ENCODE results near the gene ATG4C. TPM values are rescaled to one million over a fixed set of nuclear protein-coding genes. Genes with fewer than 3 reads are reported as not detected.

Gene ATG4C
- total RNA-seq, 1 donor from 2014 or later = 6.5 TPM

GRCh38 chr1:62840555-62840954, 56.6 kb downstream of the ATG4C start:
- DNase-seq (ENCODE audit: low spot score) = no peak

- peak; percentile 45 for DNase-seq (ENCODE audit: low spot score)
Observed at GRCh38 chr1:62841587-62842169, 57.7 kb downstream of the ATG4C start.

- no peak for DNase-seq (ENCODE audit: low spot score)
Observed at GRCh38 chr1:62844030-62844429, 60.1 kb downstream of the ATG4C start.

GRCh38 chr1:62849031-62849430, 65.1 kb downstream of the ATG4C start:
- DNase-seq (ENCODE audit: low spot score) = no peak

DNA sequence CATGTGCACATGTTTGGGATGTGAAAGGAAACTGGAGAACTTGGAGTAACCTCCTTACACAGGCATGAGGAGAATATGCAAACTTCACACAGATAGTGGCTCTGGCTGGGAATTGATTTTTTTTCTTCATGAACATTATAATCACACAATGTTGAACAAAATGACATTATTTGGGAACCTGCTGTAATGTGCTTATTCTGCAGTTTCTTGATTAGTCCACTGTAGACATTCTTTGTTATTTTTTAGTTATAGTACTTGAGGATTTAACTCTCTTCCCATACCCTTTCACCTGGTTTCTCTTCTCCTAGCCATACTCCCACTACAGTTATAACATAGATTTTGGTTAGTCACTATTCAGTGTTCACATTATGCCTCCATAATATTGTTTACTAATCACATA, 68.3 kb downstream of the ATG4C start:
- DNase-seq (ENCODE audit: low spot score) = no peak

DNA sequence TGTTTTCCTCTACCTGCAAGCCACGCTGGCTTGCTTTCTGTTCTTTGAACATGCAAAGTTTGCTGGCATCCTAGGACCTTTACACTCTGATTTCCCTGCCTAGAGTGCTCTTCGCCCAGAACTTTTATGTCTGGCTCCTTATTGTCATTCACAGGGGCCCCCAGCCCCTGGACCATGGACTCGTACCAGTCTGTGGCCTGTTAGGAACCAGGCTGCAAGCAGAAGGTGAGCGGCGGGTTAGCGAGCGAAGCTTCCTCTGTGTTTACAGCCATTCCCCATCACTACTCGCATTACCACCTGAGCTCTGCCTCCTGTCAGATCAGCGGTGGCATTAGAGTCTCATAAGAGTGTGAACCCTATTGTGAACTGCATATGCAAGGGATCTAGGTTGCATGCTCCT, 73.0 kb downstream of the ATG4C start:
- DNase-seq (ENCODE audit: low spot score) = no peak

GRCh38 chr1:62869217-62869754, 85.4 kb downstream of the ATG4C start:
- no peak for DNase-seq (ENCODE audit: low spot score)

DNA sequence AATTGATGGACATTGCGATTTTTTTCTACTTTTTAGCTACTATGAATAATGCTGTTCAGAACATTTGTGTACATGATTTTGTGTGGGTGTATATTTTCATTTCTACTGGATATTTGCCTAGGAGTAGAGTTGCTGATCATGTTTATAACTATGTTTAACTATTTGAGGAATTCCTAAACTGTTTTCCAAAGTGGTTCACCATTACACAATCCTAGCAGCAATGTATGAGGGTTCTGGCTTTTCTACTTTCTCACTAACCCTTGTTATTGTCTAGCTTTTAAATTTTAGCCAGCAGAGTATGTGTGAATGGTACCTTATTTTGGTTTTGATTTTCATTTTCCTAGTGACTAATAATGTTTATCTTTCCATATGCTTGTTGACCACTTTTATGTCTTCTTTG, 86.2 kb downstream of the ATG4C start:
- DNase-seq (ENCODE audit: low spot score) = no peak

- DNase-seq (ENCODE audit: low spot score) = no peak
Observed at GRCh38 chr1:62875676-62876075, 91.7 kb downstream of the ATG4C start.

DNA sequence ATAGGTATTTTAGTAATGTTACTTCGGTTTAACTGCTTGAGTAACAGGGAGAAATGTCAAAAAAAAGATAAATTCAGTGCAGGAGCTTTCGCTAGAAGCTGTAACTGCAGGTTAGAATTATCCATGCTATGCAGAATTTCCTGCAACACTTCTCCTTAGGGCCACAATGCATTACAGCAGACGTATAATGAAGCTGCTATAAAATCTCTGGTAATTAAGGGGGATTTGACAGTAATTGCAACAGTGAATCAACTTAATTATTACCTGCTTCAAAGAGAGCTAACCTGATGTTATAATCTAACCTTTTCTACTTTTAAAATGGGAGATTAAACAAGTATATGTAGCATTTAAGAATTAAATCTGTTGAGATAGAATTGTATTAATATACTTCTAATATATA, 92.6 kb downstream of the ATG4C start:
- no peak for DNase-seq (ENCODE audit: low spot score)

DNA sequence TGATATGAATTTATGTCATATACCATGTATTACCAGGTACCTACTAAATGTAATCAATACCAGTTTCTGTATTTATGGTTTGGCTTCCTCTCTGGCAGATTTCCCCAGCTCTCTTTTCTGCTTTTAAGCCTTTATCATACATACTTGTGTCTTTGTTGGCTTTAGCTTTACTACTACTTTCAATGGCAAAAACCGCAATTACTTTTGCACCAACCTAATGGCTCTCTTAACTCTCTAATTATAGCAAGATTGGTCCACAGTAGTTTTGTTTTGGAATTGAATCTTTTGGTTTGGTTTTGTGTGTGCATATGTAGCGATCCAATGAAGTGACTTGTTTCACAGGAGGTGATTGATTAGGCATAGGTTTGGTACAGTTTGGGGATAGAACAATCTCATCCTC, 93.6 kb downstream of the ATG4C start:
- no peak for DNase-seq (ENCODE audit: low spot score)

DNA sequence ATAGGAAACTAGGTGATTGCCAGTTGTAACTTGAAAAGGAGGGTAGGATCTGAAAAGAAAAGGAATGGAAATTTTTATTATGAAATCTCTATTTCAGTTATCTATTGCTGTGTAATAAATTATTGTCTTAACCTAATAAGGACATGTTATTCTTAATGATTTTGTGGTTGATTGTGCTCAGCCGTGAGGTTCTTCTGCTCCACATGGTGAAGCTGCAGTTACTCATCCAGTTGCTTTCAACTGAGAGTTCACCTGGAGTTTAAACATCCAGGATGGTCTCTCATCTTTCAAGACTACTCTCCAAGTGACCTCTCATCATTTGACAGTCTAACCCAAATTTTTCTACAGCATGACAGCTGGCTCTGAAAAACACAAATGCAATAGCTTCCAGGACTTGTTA, 96.0 kb downstream of the ATG4C start:
- no peak for DNase-seq (ENCODE audit: low spot score)

DNA sequence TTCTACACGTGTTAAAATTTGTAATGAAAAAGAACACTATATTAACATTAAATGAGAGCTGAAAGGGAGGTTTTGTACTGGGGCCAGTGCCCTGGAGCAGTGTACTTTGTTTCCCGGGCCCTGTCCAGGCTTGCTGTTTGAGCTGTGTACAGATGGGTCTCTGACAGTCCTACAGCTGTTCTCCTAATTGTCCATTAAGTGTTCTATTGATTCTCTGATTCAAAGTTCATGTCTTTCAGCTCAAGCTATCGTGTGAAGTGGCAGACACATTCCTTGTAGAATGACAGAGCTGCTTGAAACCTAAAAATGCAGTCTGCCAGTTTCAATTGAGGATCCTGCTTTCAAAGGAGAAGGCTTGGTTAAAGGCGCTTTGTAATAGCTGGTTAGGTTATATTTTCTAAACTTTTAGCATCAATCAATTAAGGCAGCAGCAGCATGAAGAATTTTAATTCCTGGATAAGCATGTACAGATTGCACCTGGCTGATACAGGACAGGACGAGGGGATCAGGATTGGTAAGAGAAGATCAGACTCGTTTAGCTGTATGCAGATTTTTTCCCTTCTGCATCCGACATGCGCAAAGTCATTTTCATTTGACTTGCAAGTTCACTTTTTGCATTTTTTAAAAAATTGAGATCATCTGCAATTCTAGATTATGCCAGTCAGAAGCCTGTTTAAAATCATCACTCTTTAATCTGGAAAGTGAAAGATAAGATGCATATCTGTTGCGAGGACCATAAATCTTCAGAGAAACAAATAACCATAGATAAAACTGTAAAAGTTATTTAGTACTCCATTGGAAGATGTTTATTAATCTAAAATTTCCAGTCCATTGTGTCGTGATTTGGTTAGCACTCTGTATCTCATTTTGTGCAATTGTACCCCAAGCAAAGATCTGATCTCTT, 98.5 kb downstream of the ATG4C start:
- DNase-seq (ENCODE audit: low spot score) = no peak

DNA sequence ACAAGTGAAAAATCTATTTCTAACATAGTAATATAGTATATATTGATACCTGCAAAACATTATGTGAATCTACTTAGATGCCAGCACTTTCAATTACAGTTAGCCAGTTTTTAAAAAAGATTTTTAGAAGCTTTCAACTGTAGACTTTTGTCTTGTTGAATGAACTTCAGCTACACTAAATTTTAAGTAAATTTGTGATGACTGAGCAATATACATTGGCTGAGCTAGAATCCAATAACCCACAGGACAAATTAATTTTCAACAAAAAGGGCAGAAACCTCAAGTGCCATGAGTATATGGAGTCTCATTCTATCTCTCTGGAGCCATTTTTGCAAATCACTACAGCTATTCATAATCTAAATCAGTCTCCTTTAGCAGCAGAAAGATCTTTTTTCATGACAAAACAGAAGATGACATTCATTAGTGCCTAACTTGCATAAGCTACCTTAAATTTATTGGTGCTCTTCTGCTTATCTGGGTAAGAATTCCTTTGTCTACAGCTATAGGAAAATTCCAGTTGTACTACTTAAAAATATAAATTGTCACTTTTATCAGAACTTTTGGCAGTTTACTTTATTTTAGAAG, 100.3 kb downstream of the ATG4C start:
- no peak for DNase-seq (ENCODE audit: low spot score)

DNA sequence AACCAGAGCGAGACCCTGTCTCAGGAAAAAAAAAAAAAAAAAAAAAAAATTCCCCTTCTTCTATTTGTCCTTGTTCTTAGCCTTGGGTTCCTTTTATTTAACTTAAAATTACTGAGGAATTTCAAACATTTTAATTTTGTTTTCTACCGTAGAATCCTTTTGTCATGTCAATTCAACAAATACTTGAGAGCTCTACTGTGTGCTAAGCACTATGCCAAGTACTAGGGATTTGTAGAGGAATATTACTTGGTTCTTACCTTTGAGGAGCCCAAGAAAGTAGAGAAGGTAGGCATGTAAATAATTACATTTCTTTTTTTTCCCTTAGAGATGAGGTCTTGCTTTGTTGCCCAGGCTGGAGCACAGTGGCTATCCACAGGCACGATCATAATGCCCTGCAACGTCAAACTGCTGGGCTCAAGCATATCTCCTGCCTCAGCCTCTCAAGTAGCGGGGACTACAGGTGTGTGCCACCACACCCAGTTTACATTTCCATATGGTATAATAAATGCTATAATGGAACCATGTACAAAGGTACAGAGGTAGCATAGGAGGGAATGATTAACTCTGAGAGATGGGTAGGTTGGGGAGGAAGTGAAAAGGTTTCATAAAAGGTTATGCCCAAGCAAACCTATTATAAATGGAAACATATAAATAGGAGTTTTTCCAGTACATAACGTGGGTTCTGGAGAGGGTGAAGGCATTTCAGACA, 104.0 kb downstream of the ATG4C start:
- DNase-seq (ENCODE audit: low spot score) = no peak

DNA sequence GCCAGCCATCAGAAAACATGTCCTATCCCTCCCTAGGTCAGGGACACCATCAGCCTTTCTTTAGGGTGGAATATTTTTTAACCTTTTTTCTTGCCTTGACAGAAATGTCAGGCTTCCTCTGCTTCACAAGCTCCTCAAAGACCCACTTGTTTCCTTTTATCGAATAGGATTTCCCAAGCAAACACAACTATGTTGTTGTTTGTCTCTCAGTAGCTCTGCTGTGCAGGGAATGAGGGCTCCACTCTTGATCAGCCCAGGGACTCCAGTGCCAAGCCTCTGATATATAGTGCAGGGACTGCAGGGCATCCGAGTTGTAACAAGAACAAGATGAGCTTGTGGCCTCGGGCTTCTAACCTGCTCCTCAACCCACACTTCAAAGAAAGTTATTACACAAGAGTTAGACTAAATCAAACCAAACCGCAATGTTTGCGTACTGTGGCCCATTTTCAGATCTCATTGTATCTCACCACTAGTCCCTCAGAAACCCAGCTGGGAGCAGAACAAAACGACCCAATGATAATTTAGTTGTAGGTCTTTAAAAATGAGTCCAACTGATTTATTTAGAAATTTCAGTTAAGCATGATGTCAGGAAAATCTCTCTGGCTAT, 108.1 kb downstream of the ATG4C start:
- DNase-seq (ENCODE audit: low spot score) = no peak

DNA sequence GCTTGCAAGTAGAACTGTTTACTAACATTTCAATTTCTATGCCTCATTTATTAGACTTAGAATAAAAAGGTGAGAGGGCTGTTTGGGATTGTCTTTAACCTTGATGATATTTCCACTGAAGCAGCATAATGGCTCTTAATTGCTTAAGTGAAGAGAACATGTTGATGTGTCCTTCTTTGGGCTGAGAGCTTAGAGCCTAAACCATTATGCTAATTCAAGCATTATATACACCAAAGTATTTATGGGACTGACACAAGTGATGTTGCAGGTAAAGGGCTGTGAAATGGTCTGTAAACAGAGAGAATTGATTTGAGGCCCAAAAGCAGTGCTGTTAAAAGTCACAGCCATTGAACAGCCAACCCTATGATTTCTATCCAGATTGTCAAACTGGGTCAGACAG, 113.9 kb downstream of the ATG4C start:
- no peak for DNase-seq (ENCODE audit: low spot score)

GRCh38 chr1:62900566-62900965, 116.6 kb downstream of the ATG4C start:
- no peak for DNase-seq (ENCODE audit: low spot score)

GRCh38 chr1:62901650-62902049, 117.7 kb downstream of the ATG4C start:
- no peak for DNase-seq (ENCODE audit: low spot score)

- DNase-seq (ENCODE audit: low spot score) = no peak
Observed at GRCh38 chr1:62903522-62903921, 119.6 kb downstream of the ATG4C start.

- no peak for DNase-seq (ENCODE audit: low spot score)
Observed at GRCh38 chr1:62903982-62904855, 120.3 kb downstream of the ATG4C start.
